CD4-positive, alpha-beta T cell treated with Interleukin-10 for 1 hour (primary cell): ENCODE data around the gene ME1.
"Not testable (repeated sequence)": the region's sequence is repeated elsewhere in the genome, so short reads cannot be mapped to it uniquely, and the experiment has no call there.

Experiments
- DNase-seq: peaks from one replicate; pipeline ENCODE4 v3.0.0-alpha.2; 2020

Gene ME1

DNA sequence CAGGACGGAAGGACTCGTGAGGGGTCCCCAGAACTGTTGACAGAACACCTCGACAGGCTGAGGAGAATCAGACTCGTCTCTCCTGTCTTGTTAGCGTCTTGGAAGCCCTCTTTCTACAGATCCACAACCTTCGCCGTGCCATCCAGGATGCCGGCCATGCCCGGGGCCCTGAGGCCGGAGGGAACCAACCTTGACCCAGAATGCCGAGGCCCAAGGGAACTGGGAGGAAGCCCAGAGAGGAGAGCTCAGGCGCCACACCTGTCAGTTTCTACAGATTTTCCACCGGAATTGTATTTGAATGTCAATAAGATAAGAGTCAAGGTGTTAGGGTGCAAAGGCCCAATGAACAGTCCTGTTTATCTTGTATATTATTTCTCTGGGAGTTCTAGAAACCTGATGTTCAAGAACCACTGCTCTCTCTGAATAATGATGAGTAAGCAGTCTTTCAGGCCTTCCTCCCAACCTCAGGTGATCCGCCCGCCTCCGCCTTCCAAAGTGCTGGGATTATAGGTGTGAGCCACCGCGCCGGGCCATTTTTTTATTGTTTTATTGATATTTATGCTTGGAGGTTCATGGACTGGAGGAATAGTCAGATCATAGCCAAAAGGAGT lies 799 bp upstream of the ME1 start:
- DNase-seq: no peak

- DNase-seq: no peak
These were observed 817 bp downstream of the ME1 start for GRCh38 chr6:83429857-83430610.

GRCh38 chr6:83429269-83429668 lies 1.6 kb downstream of the ME1 start:
- DNase-seq: no peak

GRCh38 chr6:83424392-83425018 lies 6.3 kb downstream of the ME1 start:
- DNase-seq: no peak

GRCh38 chr6:83417880-83418663 lies 12.8 kb downstream of the ME1 start:
- no peak for DNase-seq

GRCh38 chr6:83413068-83413467 lies 17.8 kb downstream of the ME1 start:
- no peak for DNase-seq

GRCh38 chr6:83411731-83412130 lies 19.1 kb downstream of the ME1 start:
- DNase-seq: no peak

DNA sequence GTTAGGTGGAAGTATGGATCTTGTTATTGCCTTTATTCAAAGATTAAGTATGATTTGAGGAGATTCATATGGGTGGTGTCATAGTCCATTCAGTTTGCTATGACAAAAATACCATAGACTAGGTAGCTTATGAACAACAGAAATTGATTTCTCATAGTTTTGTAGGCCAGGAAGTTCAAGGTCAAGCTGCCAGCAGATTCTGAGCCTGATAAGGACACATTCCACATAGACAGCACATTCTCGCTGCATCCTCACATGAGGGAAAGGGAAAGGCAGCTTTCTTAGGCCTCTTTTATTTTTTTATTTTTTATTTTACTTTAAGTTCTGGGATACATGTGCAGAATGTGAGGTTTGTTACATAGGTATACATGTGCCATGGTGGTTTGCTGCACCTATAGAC lies 27.7 kb downstream of the ME1 start:
- no peak for DNase-seq

DNA sequence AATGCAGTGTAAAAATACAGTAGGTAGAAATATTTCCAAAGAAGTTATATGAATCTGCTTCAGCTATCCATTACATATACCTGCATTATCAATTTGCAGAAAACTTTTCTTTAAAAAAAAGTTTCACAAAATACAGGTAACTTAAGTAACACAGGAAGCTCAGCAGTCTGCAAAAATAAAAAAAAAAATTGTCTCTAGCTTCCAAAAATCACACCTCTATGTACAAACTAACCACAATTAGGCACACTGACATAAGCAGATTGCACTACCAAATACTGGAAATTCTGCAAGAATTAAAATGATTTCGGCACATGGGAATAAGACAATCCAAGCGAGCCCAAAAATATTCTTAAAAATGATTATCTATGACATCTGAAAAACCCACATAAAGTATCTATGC lies 41.2 kb downstream of the ME1 start:
- no peak for DNase-seq

GRCh38 chr6:83385473-83385872 lies 45.4 kb downstream of the ME1 start:
- DNase-seq: no peak

GRCh38 chr6:83384751-83385150 lies 46.1 kb downstream of the ME1 start:
- no peak for DNase-seq

- DNase-seq: no peak
These were observed 48.9 kb downstream of the ME1 start for GRCh38 chr6:83381949-83382348.

- no peak for DNase-seq
These were observed 52.0 kb downstream of the ME1 start for GRCh38 chr6:83378621-83379388.

DNA sequence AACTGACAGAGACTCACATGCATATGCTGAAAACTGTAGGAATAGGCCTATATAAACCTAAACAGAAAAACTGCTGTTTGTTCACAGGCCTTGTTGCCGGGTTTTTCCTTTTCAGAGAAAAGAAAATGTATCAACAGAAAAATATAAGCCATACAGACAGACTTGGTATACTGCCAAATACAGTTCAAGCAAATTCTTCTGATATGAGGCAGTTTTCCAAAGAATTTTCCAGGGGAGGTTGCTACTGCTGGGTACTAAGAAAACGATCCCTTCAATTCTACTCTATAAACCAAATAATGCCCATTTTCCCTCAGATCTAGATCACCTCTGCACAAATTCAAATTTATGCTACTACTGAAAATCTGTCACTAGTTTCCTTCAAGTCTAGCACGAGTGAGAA lies 59.4 kb downstream of the ME1 start:
- DNase-seq: no peak

DNA sequence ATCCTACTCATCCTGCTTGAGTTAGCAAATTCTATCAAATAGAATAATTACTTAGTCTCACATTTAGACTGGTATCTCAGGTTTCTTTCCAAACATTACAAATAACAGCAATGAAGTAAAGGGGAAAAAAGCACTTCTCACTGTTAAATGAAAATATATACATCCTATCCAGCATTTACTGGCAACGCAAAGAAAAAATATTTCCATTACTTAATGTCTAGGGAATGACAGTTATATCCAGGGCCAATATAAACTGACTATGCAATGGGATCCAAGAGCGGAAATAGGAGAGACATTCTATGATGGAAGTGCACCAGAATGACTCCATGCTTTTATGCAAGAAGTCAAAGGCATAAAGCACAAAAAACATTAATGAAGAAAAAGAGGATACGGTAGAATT lies 60.3 kb downstream of the ME1 start:
- DNase-seq: no peak

DNA sequence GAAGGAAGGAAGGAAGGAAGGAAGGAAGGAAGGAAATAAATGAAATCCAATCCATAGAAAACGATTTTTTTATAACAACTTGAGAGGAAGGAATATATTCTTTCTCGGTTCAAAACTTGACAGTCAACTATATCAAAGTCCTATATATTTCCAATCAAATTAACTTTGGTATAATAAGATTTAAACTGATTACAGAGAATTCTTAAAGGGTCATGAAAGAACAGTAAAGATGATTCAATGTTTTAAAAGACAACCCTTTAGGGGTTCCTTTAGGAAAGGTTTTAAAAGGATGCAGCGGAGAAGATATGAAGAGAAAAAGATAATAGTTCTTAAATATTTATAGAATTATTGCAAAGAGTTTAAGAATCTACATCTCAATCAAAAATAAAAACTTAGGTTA lies 61.2 kb downstream of the ME1 start:
- no peak for DNase-seq

GRCh38 chr6:83368577-83368976 lies 62.3 kb downstream of the ME1 start:
- no peak for DNase-seq

DNA sequence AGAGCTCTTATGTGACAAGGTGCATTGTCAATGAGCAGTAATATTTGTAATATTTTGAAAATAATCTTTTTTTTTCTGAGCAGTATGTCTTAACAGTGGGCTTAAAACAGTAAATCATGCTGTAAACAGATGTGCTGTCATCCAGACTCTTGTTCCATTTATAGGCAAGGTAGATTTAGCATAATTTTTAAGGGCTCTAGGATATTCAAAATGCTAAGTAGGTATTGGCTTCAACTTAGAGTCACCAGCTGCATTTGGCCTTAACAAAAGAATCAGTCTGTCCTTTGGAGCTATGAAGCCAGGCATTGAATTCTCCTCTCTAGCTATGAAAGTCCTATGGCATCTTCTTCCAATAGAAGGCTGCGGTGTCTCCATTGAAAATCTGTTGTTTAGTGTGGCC lies 63.7 kb downstream of the ME1 start:
- DNase-seq: no peak

DNA sequence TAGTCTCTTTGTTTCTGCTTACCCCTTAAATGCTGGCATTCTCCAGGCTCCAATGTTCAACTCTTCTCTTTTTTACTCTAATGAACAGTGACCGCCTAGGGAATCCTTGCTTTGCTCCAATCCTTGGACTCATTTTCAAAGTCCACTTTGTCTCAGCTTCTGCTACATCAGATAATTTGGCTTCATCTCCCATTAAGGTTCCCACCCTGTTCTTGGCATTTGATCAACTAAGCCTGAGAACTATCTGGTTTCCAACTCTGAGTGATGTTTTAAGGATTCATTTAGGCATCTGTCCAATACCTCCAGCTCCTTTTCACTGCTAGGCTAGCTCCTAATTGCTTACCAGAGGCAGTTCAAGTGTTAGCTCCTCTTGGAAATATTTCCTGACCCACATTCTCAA lies 64.9 kb downstream of the ME1 start:
- DNase-seq: no peak

DNA sequence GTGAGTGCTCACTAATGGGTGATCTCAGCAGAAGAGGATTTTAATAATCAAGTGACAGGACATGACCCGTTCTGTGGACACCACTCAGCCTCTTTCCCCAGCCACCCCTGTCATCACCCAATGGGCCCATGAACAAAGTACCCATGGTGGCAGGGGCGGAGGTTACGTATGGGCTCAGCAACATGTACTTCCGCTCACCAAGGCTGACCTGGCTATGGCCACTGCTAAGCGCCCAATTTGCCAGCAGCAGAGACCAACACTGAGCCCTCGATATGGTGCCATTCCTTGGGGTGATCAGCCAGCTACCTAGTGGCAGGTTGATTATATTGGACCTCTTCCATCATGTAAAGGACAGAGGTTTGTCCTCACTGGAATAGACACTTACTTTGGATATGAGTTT lies 68.5 kb downstream of the ME1 start:
- not testable (repeated sequence) for DNase-seq

- no peak for DNase-seq
These were observed 71.2 kb downstream of the ME1 start for GRCh38 chr6:83359638-83360037.

- no peak for DNase-seq
These were observed 76.1 kb downstream of the ME1 start for GRCh38 chr6:83354747-83355146.
